ENCODE data around the gene PLGRKT. TPM values are rescaled to one million over a fixed set of nuclear protein-coding genes. Genes with fewer than 3 reads are reported as not detected.

PLGRKT gene, protein sequence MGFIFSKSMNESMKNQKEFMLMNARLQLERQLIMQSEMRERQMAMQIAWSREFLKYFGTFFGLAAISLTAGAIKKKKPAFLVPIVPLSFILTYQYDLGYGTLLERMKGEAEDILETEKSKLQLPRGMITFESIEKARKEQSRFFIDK
- total RNA-seq (10 to 100 TPM; 12.8 to 20.7 (median 17.5) TPM), polyA plus RNA-seq (10 to 100 TPM; 15.5 to 27.9 (median 21.3) TPM)
- long read RNA-seq, donor 1, transcript PLGRKT-201 (6 exons, 932 nt), result major isoform, 9 of 9 reads
- long read RNA-seq, donor 1, partial matches to known transcripts, result 0 of 9 reads
- long read RNA-seq, donor 1, other reads (novel, unspliced or antisense), result 0 of 9 reads
- long read RNA-seq, donor 2, transcript PLGRKT-201 (6 exons, 932 nt), result major isoform, 11 of 11 reads
- long read RNA-seq, donor 2, partial matches to known transcripts, result 0 of 11 reads
- long read RNA-seq, donor 2, other reads (novel, unspliced or antisense), result 0 of 11 reads

DNA sequence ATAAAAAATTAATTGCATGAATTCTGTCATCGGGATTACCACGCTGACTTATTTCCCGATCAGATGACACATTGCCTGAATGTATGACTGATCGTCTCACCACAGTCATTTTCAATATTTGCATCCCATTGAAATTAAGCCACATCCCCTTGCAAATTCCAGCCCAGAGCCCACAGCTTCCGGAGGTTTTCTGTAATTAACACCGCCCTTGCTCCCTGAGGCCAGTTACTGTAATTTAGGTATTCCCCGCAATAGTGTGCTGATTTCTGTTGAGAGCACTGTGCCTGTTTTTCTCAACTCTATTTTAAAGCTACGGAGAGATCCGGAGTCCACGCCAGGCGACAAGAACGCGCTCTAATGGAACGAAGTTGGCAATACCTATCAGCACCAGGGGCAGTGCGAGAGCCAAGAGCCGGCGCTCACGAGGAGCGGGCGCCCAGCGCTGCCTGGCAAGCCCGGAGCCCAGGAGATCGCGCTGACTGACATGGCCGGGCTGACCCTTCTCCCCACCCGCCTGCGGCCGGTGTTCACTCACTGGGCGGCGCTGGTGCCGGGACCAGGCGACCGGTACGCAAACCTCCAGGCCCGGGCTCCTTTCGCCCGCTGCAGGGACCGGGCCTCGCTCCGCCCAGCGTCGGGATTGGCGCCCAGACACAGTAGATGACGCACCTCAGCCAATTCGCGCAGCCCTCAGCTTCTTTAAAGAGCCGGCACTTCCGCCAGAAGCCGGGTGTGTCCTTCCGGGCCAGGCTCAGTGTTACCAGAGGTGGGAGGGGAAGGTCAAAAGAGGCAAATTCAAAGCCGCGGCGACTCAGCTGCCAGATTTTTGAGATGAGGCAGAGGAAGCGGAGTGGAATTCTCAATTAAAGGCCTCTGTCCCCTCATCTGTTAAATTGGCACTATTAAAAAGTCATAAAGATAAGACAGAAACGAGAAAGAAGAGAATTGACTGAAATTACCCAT, at the start of gene PLGRKT:
PLGRKT (minus strand) TSS at position 672 of the 963 bp plus-strand sequence. CDS start 5,948 bp downstream, outside the sequence.
- intact Hi-C loops (cut with DNase I; ENCODE audit: low total_unique reads), result loop anchor here (5.0 kb wide), 1 partner anchor 155 kb away; no protein-coding TSS in a partner anchor
- peaks cover 0 to 30% (median 3%) of the 10 kb centered on the region in 6 donors for H3K36me3 ChIP-seq
- no peaks in the 10 kb centered on the region for H3K27me3 ChIP-seq (replicated peaks in 1 of 7)
- peak within 1 kb of the TSS; percentile 53 to 81 (median 63) for H3K4me3 ChIP-seq
- TF ChIP-seq POLR2AphosphoS5 (IDR thresholded peaks at IDR 0.05) (peak; percentile 94 to 97 (median 97)), CTCF (IDR thresholded peaks at IDR 0.05 in 8 of 11, conservative IDR thresholded peaks at IDR 0.05 in 3 of 11) (peak in 7 of 11 experiments; percentile 18 to 46 (median 41)), POLR2A (IDR thresholded peaks at IDR 0.05) (peak; percentile 52 to 86 (median 72))
- no peaks in the 10 kb centered on the region for H3K9me3 ChIP-seq
- DNase-seq, result peak; percentile 99
- peak within 1 kb of the TSS; percentile 91 to 97 (median 96) for H3K27ac ChIP-seq
- WGBS, 5 donors, result 0 to 1% (median 0%) methylated on average over 51 to 55 of the region's 55 CpGs
- peaks cover 17 to 40% (median 28%) of the 10 kb centered on the region in 6 donors for H3K4me1 ChIP-seq

DNA sequence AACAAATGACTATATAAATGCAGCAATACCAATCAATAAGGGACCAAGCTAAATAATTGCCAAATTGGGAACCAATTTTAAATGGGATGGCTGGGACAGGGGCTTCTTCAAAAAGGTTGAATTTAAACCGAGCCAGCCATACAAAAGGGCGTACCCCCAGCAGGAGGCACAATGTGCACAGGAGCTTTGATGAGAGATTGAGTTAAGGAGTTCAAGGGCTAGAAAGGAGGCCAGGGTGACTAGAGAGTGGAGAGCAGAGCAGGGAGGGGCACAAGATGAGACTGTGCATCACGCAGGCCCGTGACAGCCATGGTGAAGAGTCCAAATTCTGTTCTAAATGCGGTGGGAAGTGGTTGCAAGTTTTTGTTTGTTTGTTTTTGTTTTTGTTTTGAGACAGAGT, 49.3 kb upstream of the PLGRKT start:
- Histone ChIP-seq H3K27ac (no peak overlapping the region), H3K4me1 (peaks cover 0 to 9% (median 3%) of the 10 kb centered on the region in 6 donors), H3K9me3 (no peaks in the 10 kb centered on the region), H3K4me3 (no peak overlapping the region), H3K27me3 (replicated peaks in 1 of 7) (no peaks in the 10 kb centered on the region), H3K36me3 (no peaks in the 10 kb centered on the region)
- no peak for DNase-seq
- 88 to 98% (median 96%) methylated on average over 5 of the region's 5 CpGs for WGBS, 5 donors
- TF ChIP-seq POLR2A (IDR thresholded peaks at IDR 0.05) (no peak), CTCF (IDR thresholded peaks at IDR 0.05 in 8 of 11, conservative IDR thresholded peaks at IDR 0.05 in 3 of 11) (no peak), POLR2AphosphoS5 (IDR thresholded peaks at IDR 0.05) (no peak)
- intact Hi-C loops (cut with DNase I; ENCODE audit: low total_unique reads), result no loop called here

DNA sequence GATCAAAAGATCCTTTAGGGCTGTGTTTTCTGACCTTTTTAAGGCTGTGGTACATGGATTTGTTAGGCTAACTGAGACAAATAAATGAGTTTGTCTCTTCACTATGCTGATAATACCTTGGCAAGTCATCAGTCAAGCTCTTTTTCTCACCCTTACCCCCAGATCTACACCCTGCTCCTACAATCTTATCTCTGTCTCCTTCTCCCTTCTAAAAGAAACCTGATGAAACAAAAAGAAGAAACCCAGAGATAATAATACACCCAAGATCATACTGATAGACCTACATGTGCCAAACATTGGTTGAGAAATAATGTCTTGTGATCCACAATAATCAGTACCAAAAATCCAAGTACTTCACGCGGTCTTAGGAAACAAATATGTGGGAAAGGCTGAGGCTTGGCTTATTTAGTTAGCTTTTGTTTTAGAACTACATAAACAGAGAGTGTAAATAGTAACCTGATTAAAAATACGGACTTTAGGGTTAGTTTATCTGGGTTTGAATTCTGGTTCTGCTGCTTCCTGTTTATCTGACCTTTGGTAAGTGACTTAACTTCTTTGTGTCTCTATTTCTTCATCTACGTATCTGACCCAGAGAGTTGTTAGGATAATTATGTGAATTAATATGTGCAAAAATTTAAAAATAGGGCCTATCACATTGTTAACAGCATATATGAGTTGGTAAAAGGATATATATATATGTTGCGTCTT, 47.8 kb upstream of the PLGRKT start:
- peaks cover 0 to 13% (median 3%) of the 10 kb centered on the region in 6 donors for H3K4me1 ChIP-seq
- no peaks in the 10 kb centered on the region for H3K36me3 ChIP-seq
- no peak for DNase-seq
- TF ChIP-seq POLR2AphosphoS5 (IDR thresholded peaks at IDR 0.05) (no peak), POLR2A (IDR thresholded peaks at IDR 0.05) (no peak), CTCF (IDR thresholded peaks at IDR 0.05 in 8 of 11, conservative IDR thresholded peaks at IDR 0.05 in 3 of 11) (no peak)
- no peak overlapping the region for H3K27ac ChIP-seq
- 88 to 91% (median 91%) methylated on average over 5 of the region's 5 CpGs for WGBS, 5 donors
- H3K4me3 ChIP-seq, result no peak overlapping the region
- H3K27me3 ChIP-seq (replicated peaks in 1 of 7), result no peaks in the 10 kb centered on the region
- intact Hi-C loops (cut with DNase I; ENCODE audit: low total_unique reads), result no loop called here
- H3K9me3 ChIP-seq, result no peaks in the 10 kb centered on the region
